HCT116 (cell line): ENCODE data around the gene DNAJC16. TPM values are rescaled to one million over a fixed set of nuclear protein-coding genes. Genes with fewer than 3 reads are reported as not detected.

Experiments used
- ATAC-seq: fragments of 200-7000 bp; cut with Tn5 transposase; 2 replicates; pipeline ENCODE4 v1.9.1; 2020; ENCODE audit warnings: mild to moderate bottlenecking, moderate library complexity
- BruUV-seq: library from RNA; stranded (reverse); fragments of 400-500 nt; replicated peaks from 2 replicates; lab custom pipeline; 2021; lab: Mats Ljungman, UMichigan
- CTCF ChIA-PET: fragments of 300-600 bp; sonication (Branson Sonifier 250); formaldehyde crosslinking; loops from one replicate; lab custom pipeline; 2021; ENCODE audit warnings: antibody characterized with exemption; lab: Charles Lee
- POLR2A ChIA-PET: fragments of 300-600, 350-600 bp; sonication (Branson Sonifier 250); formaldehyde crosslinking; loops from one replicate; lab custom pipeline; 2021; ENCODE audit warnings: antibody characterized with exemption; lab: Charles Lee
- RAD21 ChIA-PET, 2 experiments: fragments of 300-600 bp; sonication (Branson Sonifier 250); formaldehyde crosslinking; loops; one replicate each; lab custom pipeline; 2023; ENCODE audit warnings: low total read pairs in 2 of 2; ENCODE audit not compliant: uncharacterized antibody in 2 of 2, unreplicated experiment in 2 of 2, low non-redundant PET in 1 of 2; lab: Charles Lee
- DNase-seq: peaks from one replicate; pipeline ENCODE4 v3.0.0-alpha.2; 2010; ENCODE audit warnings: low read depth, low spot score
- H2AFZ ChIP-seq: fragments of 200-600 bp; shearing (Covaris generic), sonication (generic); 2 replicates; pipeline ENCODE4 v1.6.1; 2017; ENCODE audit warnings: low read depth, mixed run types, mixed read lengths, antibody characterized with exemption, low read length; ENCODE audit not compliant: poor library complexity, severe bottlenecking
- H3K27ac ChIP-seq: 2 replicates; pipeline ENCODE4 v1.5.1; 2012; ENCODE audit warnings: low read depth, low read length
- H3K27me3 ChIP-seq: fragments of 200-600 bp; sonication (generic); 2 replicates; pipeline ENCODE4 v1.6.1; 2016; ENCODE audit warnings: mixed run types, low read length, mixed read lengths; ENCODE audit not compliant: insufficient read depth
- H3K36me3 ChIP-seq, 2 experiments: fragments of 200-500 bp in 1 of 2; fragments of 200-600 bp in 1 of 2; sonication (Bioruptor generic) in 1 of 2; sonication (generic) in 1 of 2; 2 replicates each; pipeline versions ENCODE4 v1.5.1 to v1.6.1; 2014 to 2016; ENCODE audit warnings: low read length in 2 of 2, inconsistent platforms in 1 of 2, mixed read lengths in 1 of 2, mixed run types in 1 of 2; ENCODE audit not compliant: insufficient read depth in 2 of 2, control insufficient read depth in 1 of 2
- H3K4me1 ChIP-seq, 2 experiments: fragments of 200-600 bp in 1 of 2; sonication (generic) in 1 of 2; 2 replicates each; pipeline versions ENCODE4 v1.5.1 to v1.6.1; 2012 to 2017; ENCODE audit warnings: low read length in 2 of 2, inconsistent platforms in 1 of 2, mild to moderate bottlenecking in 1 of 2, mixed read lengths in 1 of 2, mixed run types in 1 of 2, moderate library complexity in 1 of 2; ENCODE audit not compliant: insufficient read depth in 2 of 2, control insufficient read depth in 1 of 2
- H3K4me2 ChIP-seq: fragments of 200-600 bp; sonication (generic); 2 replicates; pipeline ENCODE4 v1.6.1; 2017; ENCODE audit warnings: mixed run types, low read length, mixed read lengths
- H3K4me3 ChIP-seq, 2 experiments: fragments of 200-600 bp in 1 of 2; sonication (generic) in 1 of 2; replicated peaks in 1 of 2; 2 replicates each; pipeline ENCODE4 v1.5.1; 2011 to 2016; ENCODE audit warnings: low read length in 2 of 2, control low read depth in 1 of 2, low read depth in 1 of 2, mild to moderate bottlenecking in 1 of 2, mixed read lengths in 1 of 2, mixed run types in 1 of 2
- H3K79me2 ChIP-seq: fragments of 200-600 bp; sonication (generic); 2 replicates; pipeline ENCODE4 v1.6.1; 2017; ENCODE audit warnings: mild to moderate bottlenecking, mixed run types, low read length, moderate library complexity, mixed read lengths; ENCODE audit not compliant: insufficient read depth
- H3K9ac ChIP-seq: fragments of 200-600 bp; sonication (generic); 2 replicates; pipeline ENCODE4 v1.6.1; 2016; ENCODE audit warnings: low read length, mixed read lengths
- H3K9me2 ChIP-seq: fragments of 200-600 bp; sonication (generic), shearing (Covaris generic); 2 replicates; pipeline ENCODE4 v1.6.1; 2017; ENCODE audit warnings: mixed run types, mild to moderate bottlenecking, moderate library complexity; ENCODE audit not compliant: insufficient read depth
- H3K9me3 ChIP-seq, 2 experiments: fragments of 200-500 bp in 1 of 2; fragments of 200-600 bp in 1 of 2; sonication (Bioruptor generic) in 1 of 2; sonication (generic) in 1 of 2; 2 replicates each; pipeline ENCODE4 v1.6.1; 2014 to 2017; ENCODE audit warnings: low read length in 2 of 2, mixed read lengths in 2 of 2, inconsistent platforms in 1 of 2, low read depth in 1 of 2, mild to moderate bottlenecking in 1 of 2, mixed run types in 1 of 2, moderate library complexity in 1 of 2; ENCODE audit not compliant: control insufficient read depth in 1 of 2, insufficient read depth in 1 of 2
- H4K20me1 ChIP-seq: fragments of 200-600 bp; sonication (generic), shearing (Covaris generic); 2 replicates; pipeline ENCODE4 v1.6.1; 2017; ENCODE audit warnings: mixed run types, mild to moderate bottlenecking, moderate library complexity; ENCODE audit not compliant: insufficient read depth
- CBX3 ChIP-seq: IDR thresholded peaks from 2 replicates; pipeline ENCODE4 v1.6.1; 2012; ENCODE audit warnings: low read depth
- CEBPB ChIP-seq: IDR thresholded peaks from 2 replicates; pipeline ENCODE4 v1.6.1; 2012; ENCODE audit warnings: low read depth
- ELF1 ChIP-seq: IDR thresholded peaks from 2 replicates; pipeline ENCODE4 v1.6.1; 2012; ENCODE audit warnings: low read depth, borderline replicate concordance
- FOSL1 ChIP-seq: IDR thresholded peaks from 2 replicates; pipeline ENCODE4 v1.6.1; 2012; ENCODE audit warnings: low read depth
- MAX ChIP-seq: IDR thresholded peaks from 2 replicates; pipeline ENCODE4 v1.6.1; 2012
- POLR2AphosphoS5 ChIP-seq: IDR thresholded peaks from 2 replicates; pipeline ENCODE4 v1.6.1; 2011; ENCODE audit warnings: mild to moderate bottlenecking, low read depth, low read length, moderate library complexity
- SIN3A ChIP-seq: IDR thresholded peaks from 2 replicates; pipeline ENCODE4 v1.6.1; 2012; ENCODE audit warnings: low read depth
- SP1 ChIP-seq: IDR thresholded peaks from 2 replicates; pipeline ENCODE4 v1.6.1; 2012; ENCODE audit warnings: low read depth
- SRF ChIP-seq: IDR thresholded peaks from 2 replicates; pipeline ENCODE4 v1.6.1; 2012; ENCODE audit warnings: low read depth
- TCF7L2 ChIP-seq: IDR thresholded peaks from 2 replicates; pipeline ENCODE4 v1.7.0; 2011; ENCODE audit warnings: borderline replicate concordance, inconsistent platforms; ENCODE audit not compliant: insufficient read depth, insufficient read length; ENCODE audit errors: extremely low read depth
- ZBTB33 ChIP-seq: IDR thresholded peaks from 2 replicates; pipeline ENCODE4 v1.6.1; 2011; ENCODE audit warnings: mild to moderate bottlenecking, low read length, moderate library complexity; ENCODE audit not compliant: insufficient replicate concordance; ENCODE audit errors: extremely low read depth
- intact Hi-C: fragments of 100-400 bp; cut with micrococcal nuclease; formaldehyde crosslinking; loops from 2 replicates; pipeline ENCODE4 v1.10.0; 2022
- total RNA-seq: library from RNA; stranded (reverse); gene quantifications from one replicate; pipeline ENCODE4 v1.2.1, GENCODE V29; 2021; ENCODE audit not compliant: unreplicated experiment

DNAJC16 gene
- total RNA-seq, 1 experiment from 2014 or later = 20.6 TPM

- no peak overlapping the region for H3K4me2 ChIP-seq
- H3K9ac ChIP-seq = no peak overlapping the region
- H3K36me3 ChIP-seq = peaks cover 5 to 7% of the 10 kb centered on the region in 2 experiments; a peak in 1 of 4 replicates
- ATAC-seq (no peak), DNase-seq (no peak)
- no peaks in the 10 kb centered on the region for H3K27me3 ChIP-seq
- H3K27ac ChIP-seq = no peak overlapping the region
- intact Hi-C loops = no loop called here
- peaks cover 0 to 12% of the 10 kb centered on the region in 2 experiments; a peak in 2 of 4 replicates for H3K4me1 ChIP-seq
- RAD21 ChIA-PET = no interaction called here
- no peak overlapping the region for H3K4me3 ChIP-seq
- BruUV-seq = no TSS peak
- no peaks in the 10 kb centered on the region for H4K20me1 ChIP-seq
- CTCF ChIA-PET = no interaction called here
- H3K79me2 ChIP-seq = peaks cover 26% of the 10 kb centered on the region
- H3K9me3 ChIP-seq = no peaks in the 10 kb centered on the region
- no peaks in the 10 kb centered on the region for H3K9me2 ChIP-seq
- no peak overlapping the region for H2AFZ ChIP-seq
- TF ChIP-seq SP1 (no peak), CEBPB (no peak), POLR2AphosphoS5 (no peak), TCF7L2 (no peak), ELF1 (no peak), MAX (no peak), FOSL1 (no peak), SIN3A (no peak), SRF (no peak), CBX3 (no peak), ZBTB33 (no peak)
- TF ChIP-seq, all 23 proteins: peak for 0
- POLR2A ChIA-PET = no interaction called here
Observed at GRCh38 chr1:15531003-15531402, 4.4 kb downstream of the DNAJC16 start.
